HG02571 (cell line): ENCODE measurements around the gene CATSPER1.
"Not testable (repeated sequence)": the region's sequence is repeated elsewhere in the genome, so short reads cannot be mapped to it uniquely, and the experiment has no call there.

Experiments used
- ATAC-seq: cut with Tn5 transposase; IDR thresholded peaks from one replicate; pipeline ENCODE4 v1.9.1; 2021; ENCODE audit warnings: mild to moderate bottlenecking, moderate library complexity; ENCODE audit not compliant: unreplicated experiment

Gene CATSPER1

GRCh38 chr11:66020618-66021357 is 5.5 kb downstream of the CATSPER1 start:
- no peak for ATAC-seq

- ATAC-seq: no peak
Observed at GRCh38 chr11:66020212-66020611, 6.1 kb downstream of the CATSPER1 start.

- ATAC-seq: no peak
Observed at GRCh38 chr11:66017321-66017720, 9.0 kb downstream of the CATSPER1 start.

- no peak for ATAC-seq
Observed at GRCh38 chr11:66016793-66017177, 9.5 kb downstream of the CATSPER1 start.

GRCh38 chr11:66015936-66016792 is 10.1 kb downstream of the CATSPER1 start:
- ATAC-seq: no peak

GRCh38 chr11:66015454-66015881 is 10.8 kb downstream of the CATSPER1 start:
- no peak for ATAC-seq

- ATAC-seq: no peak
Observed at GRCh38 chr11:66014804-66015453, 11.3 kb downstream of the CATSPER1 start.

GRCh38 chr11:66013762-66014100 is 12.5 kb downstream of the CATSPER1 start:
- no peak for ATAC-seq

- no peak for ATAC-seq
Observed at GRCh38 chr11:66012946-66013761, 13.1 kb downstream of the CATSPER1 start.

- no peak for ATAC-seq
Observed at GRCh38 chr11:66012371-66012945, 13.8 kb downstream of the CATSPER1 start.

- no peak for ATAC-seq
Observed at GRCh38 chr11:66011785-66012303, 14.4 kb downstream of the CATSPER1 start, which contains the start of gene CST6. Gene CST6 (plus strand): TSS chr11:66012008. CDS start chr11:66012045, 37 bp downstream.

GRCh38 chr11:66011239-66011784 is 15.0 kb downstream of the CATSPER1 start:
- no peak for ATAC-seq

GRCh38 chr11:66010036-66010435 is 16.2 kb downstream of the CATSPER1 start:
- ATAC-seq: not testable (repeated sequence)

GRCh38 chr11:66008468-66009101 is 17.7 kb downstream of the CATSPER1 start:
- no peak for ATAC-seq

GRCh38 chr11:66008095-66008467 is 18.2 kb downstream of the CATSPER1 start:
- ATAC-seq: no peak

GRCh38 chr11:66007201-66007634 is 19.1 kb downstream of the CATSPER1 start:
- ATAC-seq: no peak

- no peak for ATAC-seq
Observed at GRCh38 chr11:66006891-66007176, 19.4 kb downstream of the CATSPER1 start.

GRCh38 chr11:66006134-66006890 is 20.0 kb downstream of the CATSPER1 start:
- no peak for ATAC-seq

GRCh38 chr11:66004186-66004585 is 22.1 kb downstream of the CATSPER1 start:
- no peak for ATAC-seq
